Measurements from ENCODE around the gene TNFAIP8L3.

Gene TNFAIP8L3

DNA sequence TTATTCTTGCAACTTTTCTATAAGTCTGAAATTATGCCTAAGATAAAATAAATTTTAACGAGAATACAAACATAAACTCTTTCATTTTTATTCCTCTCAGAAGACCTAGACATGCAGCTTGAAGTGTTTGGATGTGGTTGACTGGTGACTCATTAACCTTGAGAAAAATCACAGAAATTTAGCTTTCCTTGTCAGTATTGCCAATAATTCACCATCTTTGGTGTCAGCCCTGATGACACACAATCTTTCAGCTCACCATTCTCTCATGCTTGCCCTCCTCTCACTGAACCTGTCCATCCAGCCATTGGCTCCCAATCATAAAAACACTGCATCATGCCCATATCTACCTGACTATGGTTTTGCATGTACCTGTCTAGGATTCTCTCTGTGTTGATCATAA lies 22.6 kb upstream of the TNFAIP8L3 start:
- Histone ChIP-seq H3K4me3 (ENCODE audit: low read length, poor library complexity, severe bottlenecking) (no peak overlapping the region), H3K79me2 (ENCODE audit: insufficient read depth, low read length) (no peaks in the 10 kb centered on the region), H3K9me3 (ENCODE audit: insufficient read depth, low read depth, low read length) (no peaks in the 10 kb centered on the region), H2AFZ (ENCODE audit: low read length) (no peak overlapping the region), H3K9ac (ENCODE audit: low read depth, low read length, poor library complexity, severe bottlenecking) (no peak overlapping the region), H3F3A (ENCODE audit: low read depth) (no peaks in the 10 kb centered on the region), H3K27me3 (ENCODE audit: insufficient read depth, low read length, poor library complexity, severe bottlenecking) (no peaks in the 10 kb centered on the region), H4K20me1 (ENCODE audit: insufficient read depth, low read length, poor library complexity, severe bottlenecking) (no peaks in the 10 kb centered on the region), H3K4me2 (ENCODE audit: low read depth, low read length, poor library complexity, severe bottlenecking) (no peak overlapping the region), H3K4me1 (ENCODE audit: insufficient read depth, low read length, poor library complexity, severe bottlenecking) (no peaks in the 10 kb centered on the region), H3K36me3 (ENCODE audit: insufficient read depth, low read length) (no peaks in the 10 kb centered on the region), H3K9me2 (replicated peaks; ENCODE audit: low read depth, low read length) (no peaks in the 10 kb centered on the region)
- TF ChIP-seq EZH2phosphoT487 (IDR thresholded peaks at IDR 0.05; ENCODE audit: borderline replicate concordance) = no peak
- TF ChIP-seq, protein P1, sequence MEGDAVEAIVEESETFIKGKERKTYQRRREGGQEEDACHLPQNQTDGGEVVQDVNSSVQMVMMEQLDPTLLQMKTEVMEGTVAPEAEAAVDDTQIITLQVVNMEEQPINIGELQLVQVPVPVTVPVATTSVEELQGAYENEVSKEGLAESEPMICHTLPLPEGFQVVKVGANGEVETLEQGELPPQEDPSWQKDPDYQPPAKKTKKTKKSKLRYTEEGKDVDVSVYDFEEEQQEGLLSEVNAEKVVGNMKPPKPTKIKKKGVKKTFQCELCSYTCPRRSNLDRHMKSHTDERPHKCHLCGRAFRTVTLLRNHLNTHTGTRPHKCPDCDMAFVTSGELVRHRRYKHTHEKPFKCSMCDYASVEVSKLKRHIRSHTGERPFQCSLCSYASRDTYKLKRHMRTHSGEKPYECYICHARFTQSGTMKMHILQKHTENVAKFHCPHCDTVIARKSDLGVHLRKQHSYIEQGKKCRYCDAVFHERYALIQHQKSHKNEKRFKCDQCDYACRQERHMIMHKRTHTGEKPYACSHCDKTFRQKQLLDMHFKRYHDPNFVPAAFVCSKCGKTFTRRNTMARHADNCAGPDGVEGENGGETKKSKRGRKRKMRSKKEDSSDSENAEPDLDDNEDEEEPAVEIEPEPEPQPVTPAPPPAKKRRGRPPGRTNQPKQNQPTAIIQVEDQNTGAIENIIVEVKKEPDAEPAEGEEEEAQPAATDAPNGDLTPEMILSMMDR (conservative IDR thresholded peaks at IDR 0.05; ENCODE audit: low read length) = no peak

DNA sequence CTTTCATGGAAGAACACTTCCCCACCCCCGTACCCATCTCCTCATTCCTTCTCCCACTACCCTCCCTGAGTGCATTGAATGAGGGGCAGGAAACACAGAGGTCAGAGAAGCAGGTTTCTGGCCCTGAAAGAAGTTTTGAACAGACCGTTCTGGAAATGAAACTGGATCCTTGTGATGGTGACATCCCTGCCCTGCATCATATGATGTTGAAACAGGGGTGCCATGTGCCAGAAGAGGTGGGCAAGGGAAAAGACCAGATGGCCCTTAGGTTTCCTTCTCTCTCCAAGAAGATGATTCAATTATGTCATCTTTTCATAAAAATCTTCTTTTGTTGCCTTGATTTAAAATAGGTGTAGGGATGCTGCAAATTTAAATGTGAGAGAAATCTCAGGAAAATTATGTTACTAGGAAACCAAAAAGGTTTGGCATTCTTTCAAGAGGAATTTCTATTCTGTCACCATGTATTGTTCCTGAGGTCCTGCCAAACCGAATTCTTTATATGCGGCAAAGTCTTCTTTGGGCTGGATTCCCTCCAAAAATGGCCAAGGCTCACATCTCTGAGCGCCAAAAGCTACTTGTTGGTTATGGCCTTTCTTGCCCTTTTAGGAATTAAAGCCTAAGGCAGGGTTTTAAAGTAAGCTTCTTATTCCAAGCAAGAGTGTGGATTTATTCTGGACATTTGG lies 19.9 kb upstream of the TNFAIP8L3 start:
- TF ChIP-seq EZH2phosphoT487 (IDR thresholded peaks at IDR 0.05; ENCODE audit: borderline replicate concordance) = no peak
- TF ChIP-seq, protein P1 (conservative IDR thresholded peaks at IDR 0.05; ENCODE audit: low read length) = no peak
- no peaks in the 10 kb centered on the region for H3K9me2 ChIP-seq (replicated peaks; ENCODE audit: low read depth, low read length)

DNA sequence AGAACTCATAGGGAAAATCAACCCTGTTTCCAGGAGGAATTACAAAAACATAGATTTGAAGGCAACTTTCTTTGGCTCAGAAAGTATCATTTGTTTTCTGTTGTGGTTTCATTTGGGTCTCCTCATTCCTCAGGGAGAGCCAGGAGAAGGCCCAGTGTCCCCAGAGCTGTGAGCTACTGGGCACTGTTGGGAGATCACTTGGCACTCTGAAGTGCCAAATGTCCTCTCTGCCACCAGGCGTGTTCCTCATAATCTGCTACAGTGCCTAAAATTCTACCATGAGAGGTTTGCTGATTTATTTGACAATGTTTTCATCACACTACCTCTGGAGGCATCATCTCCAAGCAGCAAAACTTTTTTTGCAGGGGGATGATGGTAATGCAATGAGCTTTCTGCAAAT lies 17.4 kb upstream of the TNFAIP8L3 start:
- no peaks in the 10 kb centered on the region for H3K4me1 ChIP-seq (ENCODE audit: insufficient read depth, low read length, poor library complexity, severe bottlenecking)

More for the DNA sequence above, 19.9 kb upstream of the TNFAIP8L3 start:
- no peak overlapping the region for H3K9ac ChIP-seq (ENCODE audit: low read depth, low read length, poor library complexity, severe bottlenecking)
- no peaks in the 10 kb centered on the region for H3K79me2 ChIP-seq (ENCODE audit: insufficient read depth, low read length)
- H3K36me3 ChIP-seq (ENCODE audit: insufficient read depth, low read length) = no peaks in the 10 kb centered on the region
- H3K4me3 ChIP-seq (ENCODE audit: low read length, poor library complexity, severe bottlenecking) = no peak overlapping the region
- no peaks in the 10 kb centered on the region for H3K9me3 ChIP-seq (ENCODE audit: insufficient read depth, low read depth, low read length)
- no peaks in the 10 kb centered on the region for H3K4me1 ChIP-seq (ENCODE audit: insufficient read depth, low read length, poor library complexity, severe bottlenecking)
- no peak overlapping the region for H3K4me2 ChIP-seq (ENCODE audit: low read depth, low read length, poor library complexity, severe bottlenecking)
- H3F3A ChIP-seq (ENCODE audit: low read depth) = no peaks in the 10 kb centered on the region
- no peak overlapping the region for H2AFZ ChIP-seq (ENCODE audit: low read length)
- H3K27me3 ChIP-seq (ENCODE audit: insufficient read depth, low read length, poor library complexity, severe bottlenecking) = no peaks in the 10 kb centered on the region
- H4K20me1 ChIP-seq (ENCODE audit: insufficient read depth, low read length, poor library complexity, severe bottlenecking) = no peaks in the 10 kb centered on the region

More for the DNA sequence above, 17.4 kb upstream of the TNFAIP8L3 start:
- TF ChIP-seq, protein P1 (conservative IDR thresholded peaks at IDR 0.05; ENCODE audit: low read length) = no peak
- no peak for TF ChIP-seq EZH2phosphoT487 (IDR thresholded peaks at IDR 0.05; ENCODE audit: borderline replicate concordance)
- Histone ChIP-seq H3F3A (ENCODE audit: low read depth) (no peaks in the 10 kb centered on the region), H4K20me1 (ENCODE audit: insufficient read depth, low read length, poor library complexity, severe bottlenecking) (no peaks in the 10 kb centered on the region), H2AFZ (ENCODE audit: low read length) (no peak overlapping the region), H3K9me2 (replicated peaks; ENCODE audit: low read depth, low read length) (no peaks in the 10 kb centered on the region), H3K79me2 (ENCODE audit: insufficient read depth, low read length) (no peaks in the 10 kb centered on the region), H3K27me3 (ENCODE audit: insufficient read depth, low read length, poor library complexity, severe bottlenecking) (no peaks in the 10 kb centered on the region), H3K9me3 (ENCODE audit: insufficient read depth, low read depth, low read length) (no peaks in the 10 kb centered on the region), H3K36me3 (ENCODE audit: insufficient read depth, low read length) (no peaks in the 10 kb centered on the region), H3K4me2 (ENCODE audit: low read depth, low read length, poor library complexity, severe bottlenecking) (no peak overlapping the region), H3K4me3 (ENCODE audit: low read length, poor library complexity, severe bottlenecking) (no peak overlapping the region), H3K9ac (ENCODE audit: low read depth, low read length, poor library complexity, severe bottlenecking) (no peak overlapping the region)

Data from Loucy (cell line).